ENCODE measurements around the gene SECTM1.

SECTM1 gene

DNA sequence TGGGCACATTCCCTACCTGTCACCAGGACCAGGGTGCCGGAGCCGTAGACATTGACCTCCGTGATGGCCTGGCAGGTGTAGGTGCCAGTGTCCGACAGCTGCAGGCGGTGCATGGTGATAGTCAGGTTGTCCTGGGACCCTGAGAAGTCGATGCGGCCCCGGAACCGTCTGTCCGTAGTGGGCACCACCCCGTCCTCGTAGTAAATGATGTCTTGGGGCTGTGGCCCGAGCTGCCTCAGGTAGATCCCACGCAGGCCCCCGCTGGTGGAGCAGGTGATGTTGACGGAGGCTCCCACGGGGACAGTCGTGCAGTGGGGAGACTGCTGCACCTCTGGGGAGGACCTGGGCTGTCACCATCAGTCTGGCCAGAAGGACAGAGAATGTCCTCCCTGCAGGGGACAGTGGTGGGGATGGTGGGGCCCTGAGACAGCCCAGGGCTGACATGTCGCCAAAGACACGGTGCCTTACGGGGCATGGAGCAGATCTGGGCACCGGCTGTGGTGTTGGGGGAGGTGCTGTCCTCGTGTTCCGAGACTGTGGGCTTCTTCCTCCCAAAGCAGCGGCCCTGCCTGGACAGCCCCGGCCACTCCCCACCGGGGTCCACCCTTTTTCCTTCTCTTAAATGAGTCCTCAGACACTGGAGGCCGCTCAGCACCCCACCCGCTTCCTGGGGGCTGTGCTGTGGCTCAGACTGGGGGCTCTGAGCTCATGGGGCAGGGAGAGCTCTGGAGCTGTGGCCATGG is 16.7 kb downstream of the SECTM1 start:
- H3K9me3 ChIP-seq (replicated peaks in 1 of 2; ENCODE audit: control insufficient read depth in 2 of 2, insufficient read depth in 1 of 2, low read depth in 1 of 2, low read length in 2 of 2), result peaks cover 7 to 10% of the 10 kb centered on the region in 2 donors
- no CpG with 5 or more reads among the region's 29 CpGs for WGBS, 2 donors (ENCODE audit: extremely low coverage in 2 of 2, insufficient read length in 2 of 2, insufficient replicate concordance in 1 of 2)

DNA sequence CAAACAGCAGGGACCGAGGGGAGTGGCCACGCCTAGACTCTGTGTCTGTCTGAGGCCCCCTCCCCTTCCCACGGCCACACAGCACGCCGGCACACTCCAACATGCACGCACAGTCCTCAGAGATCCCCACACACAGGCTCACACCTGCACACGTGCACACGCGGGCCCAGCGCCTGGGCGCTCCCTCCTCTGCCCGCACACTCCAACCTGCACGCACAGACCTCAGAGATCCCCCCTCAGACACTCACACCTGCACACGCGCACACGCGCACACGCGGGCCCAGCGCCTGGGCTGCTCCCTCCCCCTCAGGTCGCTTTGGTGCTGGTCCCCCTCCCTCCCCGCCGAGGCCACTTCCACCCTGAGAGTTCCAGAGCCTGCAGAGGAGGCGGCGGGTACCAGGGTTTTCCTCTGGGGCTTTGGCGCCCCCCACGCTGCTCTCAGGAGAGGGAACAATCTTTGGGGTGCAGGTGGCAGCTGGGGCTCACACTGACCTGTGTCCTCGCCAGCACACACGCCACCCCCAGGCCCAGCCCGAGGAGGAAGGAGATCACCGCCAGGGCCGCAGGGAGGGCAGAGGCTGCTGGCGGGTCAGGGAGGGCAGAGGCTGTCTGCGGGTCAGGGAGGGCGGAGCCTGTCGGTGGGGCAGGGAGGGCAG is 17.7 kb downstream of the SECTM1 start:
- Histone ChIP-seq H3K9me3 (replicated peaks in 1 of 2; ENCODE audit: control insufficient read depth in 2 of 2, insufficient read depth in 1 of 2, low read depth in 1 of 2, low read length in 2 of 2) (peaks cover 7 to 10% of the 10 kb centered on the region in 2 donors), H3K23ac (ENCODE audit: low read depth, low read length, poor library complexity) (peak overlapping the region; percentile 85), H2BK12ac (ENCODE audit: low read length) (peak overlapping the region; percentile 73), H3K9ac (ENCODE audit: low read depth, low read length, poor library complexity) (peak overlapping the region; percentile 44), H3K4me2 (ENCODE audit: insufficient read depth, low read length, poor library complexity, severe bottlenecking) (peak overlapping the region; percentile 49), H3K27ac (replicated peaks; ENCODE audit: low read length) (no peak overlapping the region), H4K91ac (ENCODE audit: low read depth, low read length, poor library complexity) (peak overlapping the region; percentile 89), H3K14ac (ENCODE audit: low read length) (peak overlapping the region; percentile 89), H3K18ac (ENCODE audit: low read length) (peak overlapping the region; percentile 98), H3K4ac (ENCODE audit: low read length) (no peak overlapping the region), H2BK5ac (ENCODE audit: low read length) (no peak overlapping the region), H2BK15ac (ENCODE audit: low read length) (peak overlapping the region; percentile 97), H2BK120ac (ENCODE audit: low read depth, low read length) (peak overlapping the region; percentile 72), H3K36me3 (replicated peaks in 1 of 2; ENCODE audit: control insufficient read depth in 2 of 2, insufficient read depth in 2 of 2, low read length in 2 of 2) (no peaks in the 10 kb centered on the region), H2AK5ac (ENCODE audit: low read depth, low read length) (peak overlapping the region; percentile 94), H3K27me3 (ENCODE audit: control insufficient read depth in 3 of 3, insufficient read depth in 3 of 3, low read depth in 1 of 3, low read length in 3 of 3) (peaks cover 0 to 28% (median 5%) of the 10 kb centered on the region in 3 experiments), H3K4me3 (ENCODE audit: low read length in 2 of 2) (no peak overlapping the region), H4K8ac (ENCODE audit: low read depth, low read length) (peak overlapping the region; percentile 100), H3K4me1 (ENCODE audit: control insufficient read depth in 2 of 2, insufficient read depth in 1 of 2, low read depth in 1 of 2, low read length in 2 of 2) (peaks cover 11 to 21% of the 10 kb centered on the region in 2 donors), H3K79me1 (ENCODE audit: low read depth, low read length) (peaks cover 3% of the 10 kb centered on the region), H2AFZ (ENCODE audit: low read length) (peak overlapping the region; percentile 71)
- DNase-seq (ENCODE audit: low spot score), result no peak
- WGBS, 2 donors (ENCODE audit: extremely low coverage in 2 of 2, insufficient read length in 2 of 2, insufficient replicate concordance in 1 of 2), result no CpG with 5 or more reads among the region's 36 CpGs

More for the DNA sequence above, 16.7 kb downstream of the SECTM1 start:
- Histone ChIP-seq H2BK15ac (ENCODE audit: low read length) (peak overlapping the region; percentile 81), H2BK12ac (ENCODE audit: low read length) (peak overlapping the region; percentile 22), H3K4me2 (ENCODE audit: insufficient read depth, low read length, poor library complexity, severe bottlenecking) (peak overlapping the region; percentile 25), H3K14ac (ENCODE audit: low read length) (peak overlapping the region; percentile 21), H4K8ac (ENCODE audit: low read depth, low read length) (no peak overlapping the region), H2AK5ac (ENCODE audit: low read depth, low read length) (peak overlapping the region; percentile 96), H3K4me1 (ENCODE audit: control insufficient read depth in 2 of 2, insufficient read depth in 1 of 2, low read depth in 1 of 2, low read length in 2 of 2) (peaks cover 11 to 21% of the 10 kb centered on the region in 2 donors), H4K91ac (ENCODE audit: low read depth, low read length, poor library complexity) (no peak overlapping the region), H2BK5ac (ENCODE audit: low read length) (peak overlapping the region; percentile 90), H3K4me3 (ENCODE audit: low read length in 2 of 2) (no peak overlapping the region), H3K27ac (replicated peaks; ENCODE audit: low read length) (no peak overlapping the region), H3K23ac (ENCODE audit: low read depth, low read length, poor library complexity) (peak overlapping the region; percentile 73), H2AFZ (ENCODE audit: low read length) (peak overlapping the region; percentile 59), H3K36me3 (replicated peaks in 1 of 2; ENCODE audit: control insufficient read depth in 2 of 2, insufficient read depth in 2 of 2, low read length in 2 of 2) (no peaks in the 10 kb centered on the region), H3K79me1 (ENCODE audit: low read depth, low read length) (peaks cover 3% of the 10 kb centered on the region), H3K9ac (ENCODE audit: low read depth, low read length, poor library complexity) (peak overlapping the region; percentile 70), H3K18ac (ENCODE audit: low read length) (peak overlapping the region; percentile 80), H2BK120ac (ENCODE audit: low read depth, low read length) (peak overlapping the region; percentile 72), H3K4ac (ENCODE audit: low read length) (no peak overlapping the region), H3K27me3 (ENCODE audit: control insufficient read depth in 3 of 3, insufficient read depth in 3 of 3, low read depth in 1 of 3, low read length in 3 of 3) (peaks cover 0 to 29% (median 5%) of the 10 kb centered on the region in 3 experiments)
- no peak for DNase-seq (ENCODE audit: low spot score)

DNA sequence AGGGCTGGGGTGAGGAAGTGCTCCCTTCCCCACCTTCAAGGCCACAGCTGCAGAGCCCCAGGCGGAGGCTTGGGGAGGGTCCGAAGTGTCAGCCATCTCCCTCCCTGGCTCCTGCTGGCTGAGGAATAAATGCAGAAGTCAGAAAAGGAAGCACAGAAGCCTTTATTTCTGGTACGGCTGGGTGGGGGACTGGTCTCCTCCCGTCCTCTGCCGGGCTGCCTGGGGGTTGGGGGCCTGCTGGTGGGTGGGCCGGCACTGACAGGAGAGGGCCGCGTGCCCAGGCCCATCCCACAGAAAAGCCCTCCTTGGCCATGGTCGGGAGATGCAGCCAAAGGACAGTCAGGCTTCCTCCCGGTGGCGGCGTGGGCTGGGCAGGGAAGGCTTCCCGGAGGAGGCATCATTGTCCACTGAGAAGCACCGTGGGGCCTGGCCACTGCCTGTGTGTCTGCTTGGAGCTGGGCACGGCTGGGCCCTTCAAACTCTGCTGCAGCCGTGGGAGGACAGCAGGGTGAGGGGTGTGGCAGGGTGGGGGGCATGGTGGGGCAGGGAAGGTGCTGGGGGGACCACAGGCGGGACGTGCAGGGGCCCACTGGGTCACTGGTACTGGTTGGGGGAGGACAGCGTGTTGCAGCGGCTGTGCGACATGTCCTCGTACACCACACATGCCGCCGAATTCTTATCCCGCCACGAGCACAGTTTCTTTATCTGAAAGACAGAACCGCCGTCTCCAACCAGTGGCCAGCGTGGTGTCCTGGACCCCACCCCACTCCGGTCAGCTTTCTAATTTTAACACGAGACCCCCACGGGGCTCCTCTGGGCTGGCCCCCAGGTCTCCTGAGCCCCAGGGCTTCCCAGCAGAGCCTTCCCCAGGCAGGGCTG is 18.6 kb downstream of the SECTM1 start:
- H3K4me2 ChIP-seq (ENCODE audit: insufficient read depth, low read length, poor library complexity, severe bottlenecking), result no peak overlapping the region
- H4K8ac ChIP-seq (ENCODE audit: low read depth, low read length), result no peak overlapping the region
- peaks cover 7 to 10% of the 10 kb centered on the region in 2 donors for H3K9me3 ChIP-seq (replicated peaks in 1 of 2; ENCODE audit: control insufficient read depth in 2 of 2, insufficient read depth in 1 of 2, low read depth in 1 of 2, low read length in 2 of 2)
- H3K4ac ChIP-seq (ENCODE audit: low read length), result no peak overlapping the region
- H2BK15ac ChIP-seq (ENCODE audit: low read length), result peak overlapping the region; percentile 97
- H2AK5ac ChIP-seq (ENCODE audit: low read depth, low read length), result peak overlapping the region; percentile 94
- H2AFZ ChIP-seq (ENCODE audit: low read length), result no peak overlapping the region
- H3K4me1 ChIP-seq (ENCODE audit: control insufficient read depth in 2 of 2, insufficient read depth in 1 of 2, low read depth in 1 of 2, low read length in 2 of 2), result peaks cover 11 to 21% of the 10 kb centered on the region in 2 donors
- no peaks in the 10 kb centered on the region for H3K36me3 ChIP-seq (replicated peaks in 1 of 2; ENCODE audit: control insufficient read depth in 2 of 2, insufficient read depth in 2 of 2, low read length in 2 of 2)
- peak overlapping the region; percentile 89 for H3K14ac ChIP-seq (ENCODE audit: low read length)
- H3K23ac ChIP-seq (ENCODE audit: low read depth, low read length, poor library complexity), result peak overlapping the region; percentile 65
- H2BK120ac ChIP-seq (ENCODE audit: low read depth, low read length), result peak overlapping the region; percentile 72
- H3K27me3 ChIP-seq (ENCODE audit: control insufficient read depth in 3 of 3, insufficient read depth in 3 of 3, low read depth in 1 of 3, low read length in 3 of 3), result peaks cover 0 to 36% (median 5%) of the 10 kb centered on the region in 3 experiments
- no peak overlapping the region for H3K27ac ChIP-seq (replicated peaks; ENCODE audit: low read length)
- no peak overlapping the region for H4K91ac ChIP-seq (ENCODE audit: low read depth, low read length, poor library complexity)
- no peak overlapping the region for H2BK5ac ChIP-seq (ENCODE audit: low read length)
- peaks cover 3% of the 10 kb centered on the region for H3K79me1 ChIP-seq (ENCODE audit: low read depth, low read length)
- H2BK12ac ChIP-seq (ENCODE audit: low read length), result peak overlapping the region; percentile 73
- no CpG with 5 or more reads among the region's 32 CpGs for WGBS, 2 donors (ENCODE audit: extremely low coverage in 2 of 2, insufficient read length in 2 of 2, insufficient replicate concordance in 1 of 2)
- peak overlapping the region; percentile 98 for H3K18ac ChIP-seq (ENCODE audit: low read length)
- H3K4me3 ChIP-seq (ENCODE audit: low read length in 2 of 2), result no peak overlapping the region
- no peak overlapping the region for H3K9ac ChIP-seq (ENCODE audit: low read depth, low read length, poor library complexity)
- DNase-seq (ENCODE audit: low spot score), result no peak

Data from neuronal stem cell (in vitro differentiated cells).